HepG2 (cell line): ENCODE data around the gene ABHD12. TPM values are rescaled to one million over a fixed set of nuclear protein-coding genes. Genes with fewer than 3 reads are reported as not detected.

Experiments
- ATAD3A ChIP-seq: sonication (generic); formaldehyde crosslinking; IDR thresholded peaks from 2 replicates; pipeline ENCODE4 v1.4.0; 2020; ENCODE audit warnings: missing genetic modification reagents
- BHLHE40 ChIP-seq: IDR thresholded peaks from 2 replicates; pipeline ENCODE4 v1.6.1; 2011; ENCODE audit warnings: low read length, improper control_type of control experiment
- GRHL1 ChIP-seq: sonication (generic); formaldehyde crosslinking; conservative IDR thresholded peaks from 2 replicates; pipeline ENCODE4 v1.8.0; 2022; ENCODE audit warnings: missing genetic modification reagents
- HOMEZ ChIP-seq: IDR thresholded peaks from 2 replicates; pipeline ENCODE4 v1.6.1; 2016; ENCODE audit warnings: low read depth
- MEIS2 ChIP-seq: sonication (generic); formaldehyde crosslinking; IDR thresholded peaks from 2 replicates; pipeline ENCODE4 v1.9.0; 2021; ENCODE audit warnings: mild to moderate bottlenecking, missing genetic modification reagents
- MTA3 ChIP-seq: sonication (generic); formaldehyde crosslinking; IDR thresholded peaks from 2 replicates; pipeline ENCODE4 v1.4.0; 2020; ENCODE audit warnings: missing genetic modification reagents
- NBN ChIP-seq: fragments of 450-650 bp; conservative IDR thresholded peaks from 2 replicates; pipeline ENCODE4 v1.6.1; 2017
- NFYC ChIP-seq: IDR thresholded peaks from 2 replicates; pipeline ENCODE4 v1.6.1; 2016; ENCODE audit warnings: missing genetic modification reagents, missing compliant biosample characterization
- NONO ChIP-seq, 2 experiments: fragments of 450-650 bp in 1 of 2; sonication (generic) in 1 of 2; formaldehyde crosslinking in 1 of 2; IDR thresholded peaks in 1 of 2; conservative IDR thresholded peaks in 1 of 2; 2 replicates each; pipeline versions ENCODE4 v1.6.1 to v1.8.0; 2017 to 2022; ENCODE audit warnings: mild to moderate bottlenecking in 1 of 2, missing genetic modification reagents in 1 of 2, moderate library complexity in 1 of 2
- PATZ1 ChIP-seq: sonication (generic); formaldehyde crosslinking; IDR thresholded peaks from 2 replicates; pipeline ENCODE4 v1.4.0; 2020; ENCODE audit warnings: missing genetic modification reagents
- SP4 ChIP-seq: sonication (generic); formaldehyde crosslinking; IDR thresholded peaks from 2 replicates; pipeline ENCODE4 v1.8.1; 2023; ENCODE audit warnings: mild to moderate bottlenecking, missing genetic modification reagents
- SRSF9 ChIP-seq: fragments of 200-400 bp; formaldehyde crosslinking; IDR thresholded peaks from 2 replicates; pipeline ENCODE4 v1.6.1; 2018; ENCODE audit warnings: borderline replicate concordance, mild to moderate bottlenecking, low read depth, low read length; ENCODE audit not compliant: insufficient read depth, poor library complexity, severe bottlenecking
- ZBTB3 ChIP-seq: sonication (generic); formaldehyde crosslinking; IDR thresholded peaks from 2 replicates; pipeline ENCODE4 v1.4.0; 2020; ENCODE audit warnings: low read depth, mild to moderate bottlenecking, moderate library complexity, missing genetic modification reagents, borderline replicate concordance
- ZKSCAN8 ChIP-seq: IDR thresholded peaks from 2 replicates; pipeline ENCODE4 v1.6.1; 2016; ENCODE audit warnings: borderline replicate concordance, missing genetic modification reagents, missing compliant biosample characterization
- ZNF260 ChIP-seq: sonication (generic); formaldehyde crosslinking; IDR thresholded peaks from 2 replicates; pipeline ENCODE4 v1.4.0; 2020; ENCODE audit warnings: missing genetic modification reagents, low read depth, mild to moderate bottlenecking, borderline replicate concordance
- ZNF556 ChIP-seq: sonication (generic); formaldehyde crosslinking; IDR thresholded peaks from 2 replicates; pipeline ENCODE4 v1.4.0; 2020; ENCODE audit warnings: mild to moderate bottlenecking, missing genetic modification reagents, borderline replicate concordance
- ZNF660 ChIP-seq: sonication (generic); formaldehyde crosslinking; IDR thresholded peaks from 2 replicates; pipeline ENCODE4 v1.5.1; 2020; ENCODE audit warnings: mild to moderate bottlenecking, low read depth, missing genetic modification reagents, borderline replicate concordance
- ZSCAN22 ChIP-seq: sonication (generic); formaldehyde crosslinking; IDR thresholded peaks from 2 replicates; pipeline ENCODE4 v1.4.0; 2020; ENCODE audit warnings: mild to moderate bottlenecking, missing genetic modification reagents
- polyA plus RNA-seq, 8 experiments: library from polyadenylated mRNA; depleted of rRNA in 3 of 8; stranded (reverse) in 7 of 8; unstranded in 1 of 8; fragments of >200 nt; fragmentation: Illumina TruSeq in 4 of 8; extraction: Trizol in 4 of 8; gene quantifications; 2 replicates each; pipeline versions ENCODE4 v1.2.1 to v1.2.3, GENCODE V29; 2011 to 2016; ENCODE audit warnings: low read depth in 4 of 8, missing spikeins in 1 of 8, mixed read lengths in 1 of 8; ENCODE audit not compliant: insufficient read depth in 1 of 8
- total RNA-seq, 5 experiments: library from RNA; depleted of rRNA; stranded (reverse); fragments of >200 nt; fragmentation: Illumina TruSeq; extraction: Trizol; gene quantifications; 2 replicates each; pipeline ENCODE4 v1.2.3, GENCODE V29; 2016; ENCODE audit warnings: low read depth in 1 of 5
- TF ChIP-seq, protein P1 (sequence below): sonication (generic); formaldehyde crosslinking; IDR thresholded peaks from 2 replicates; pipeline ENCODE4 v1.5.0; 2020; ENCODE audit warnings: mild to moderate bottlenecking, low read depth, missing genetic modification reagents, borderline replicate concordance
- TF ChIP-seq, protein P2 (sequence below): sonication (generic); formaldehyde crosslinking; IDR thresholded peaks from 2 replicates; pipeline ENCODE4 v1.8.0; 2022; ENCODE audit warnings: missing genetic modification reagents, mild to moderate bottlenecking, inconsistent platforms, borderline replicate concordance
- TF ChIP-seq, protein P3 (sequence below): sonication (generic); formaldehyde crosslinking; IDR thresholded peaks from 2 replicates; pipeline ENCODE4 v1.8.1; 2023; ENCODE audit warnings: mild to moderate bottlenecking, missing genetic modification reagents

ABHD12 gene
- total and polyA plus RNA-seq, 2 of the 13 experiments (the other 11 are each of a cell fraction or from before 2014, with no cell fraction given): 23.5 to 72.1 TPM

- TF ChIP-seq ZNF556 (CRISPR knock-in tag): no peak
- TF ChIP-seq NONO (IDR thresholded peaks at IDR 0.05): no peak
- TF ChIP-seq NONO (CRISPR knock-in tag; conservative IDR thresholded peaks at IDR 0.05): peak; percentile 73
- TF ChIP-seq SRSF9: no peak
- no peak for TF ChIP-seq ZNF260 (CRISPR knock-in tag)
- no peak for TF ChIP-seq ZBTB3 (CRISPR knock-in tag)
- no peak for TF ChIP-seq SP4 (CRISPR knock-in tag)
- 0 out of 2 replicates have a peak, but pooled peaks have one; percentile 20 for TF ChIP-seq PATZ1 (CRISPR knock-in tag)
- TF ChIP-seq NBN: no peak
- TF ChIP-seq ZKSCAN8: no peak
- no peak for TF ChIP-seq ZSCAN22 (CRISPR knock-in tag)
- TF ChIP-seq, protein P1, sequence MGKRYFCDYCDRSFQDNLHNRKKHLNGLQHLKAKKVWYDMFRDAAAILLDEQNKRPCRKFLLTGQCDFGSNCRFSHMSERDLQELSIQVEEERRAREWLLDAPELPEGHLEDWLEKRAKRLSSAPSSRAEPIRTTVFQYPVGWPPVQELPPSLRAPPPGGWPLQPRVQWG (CRISPR knock-in tag): peak; percentile 20; the same call in 1 of the 2 replicates
- no peak for TF ChIP-seq MEIS2 (CRISPR knock-in tag)
- no peak for TF ChIP-seq NFYC (CRISPR knock-in tag)
- no peak for TF ChIP-seq HOMEZ (CRISPR knock-in tag)
- no peak for TF ChIP-seq GRHL1 (CRISPR knock-in tag)
- TF ChIP-seq, protein P2, sequence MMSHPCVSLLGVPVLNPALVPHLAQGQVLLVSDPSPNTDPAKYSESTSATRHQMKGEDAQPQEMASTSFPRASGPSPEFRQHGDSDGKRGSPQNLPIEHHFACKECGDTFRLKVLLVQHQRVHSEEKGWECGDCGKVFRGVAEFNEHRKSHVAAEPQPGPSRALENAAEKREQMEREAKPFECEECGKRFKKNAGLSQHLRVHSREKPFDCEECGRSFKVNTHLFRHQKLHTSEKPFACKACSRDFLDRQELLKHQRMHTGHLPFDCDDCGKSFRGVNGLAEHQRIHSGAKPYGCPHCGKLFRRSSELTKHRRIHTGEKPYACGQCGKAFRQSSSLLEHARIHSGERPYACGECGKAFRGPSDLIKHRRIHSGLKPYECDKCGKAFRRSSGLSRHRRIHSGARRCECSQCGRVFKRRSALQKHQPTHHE (CRISPR knock-in tag): no peak
- TF ChIP-seq, protein P3, sequence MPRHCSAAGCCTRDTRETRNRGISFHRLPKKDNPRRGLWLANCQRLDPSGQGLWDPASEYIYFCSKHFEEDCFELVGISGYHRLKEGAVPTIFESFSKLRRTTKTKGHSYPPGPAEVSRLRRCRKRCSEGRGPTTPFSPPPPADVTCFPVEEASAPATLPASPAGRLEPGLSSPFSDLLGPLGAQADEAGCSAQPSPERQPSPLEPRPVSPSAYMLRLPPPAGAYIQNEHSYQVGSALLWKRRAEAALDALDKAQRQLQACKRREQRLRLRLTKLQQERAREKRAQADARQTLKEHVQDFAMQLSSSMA (CRISPR knock-in tag): no peak
- no peak for TF ChIP-seq ZNF660 (CRISPR knock-in tag)
- no peak for TF ChIP-seq ATAD3A (CRISPR knock-in tag)
- TF ChIP-seq MTA3 (CRISPR knock-in tag): no peak
- TF ChIP-seq BHLHE40: peak; percentile 40; the same call in 1 of the 2 replicates
Measured at GRCh38 chr20:25336561-25337422, 53.8 kb downstream of the ABHD12 start (continued).
